ENCODE results near the gene SART1. TPM values are rescaled to one million over a fixed set of nuclear protein-coding genes. Genes with fewer than 3 reads are reported as not detected.
A peak's percentile ranks its signal among the peaks of the same experiment; 100 is the strongest.

Gene SART1
- total RNA-seq, 1 donor = 22.4 TPM

DNA sequence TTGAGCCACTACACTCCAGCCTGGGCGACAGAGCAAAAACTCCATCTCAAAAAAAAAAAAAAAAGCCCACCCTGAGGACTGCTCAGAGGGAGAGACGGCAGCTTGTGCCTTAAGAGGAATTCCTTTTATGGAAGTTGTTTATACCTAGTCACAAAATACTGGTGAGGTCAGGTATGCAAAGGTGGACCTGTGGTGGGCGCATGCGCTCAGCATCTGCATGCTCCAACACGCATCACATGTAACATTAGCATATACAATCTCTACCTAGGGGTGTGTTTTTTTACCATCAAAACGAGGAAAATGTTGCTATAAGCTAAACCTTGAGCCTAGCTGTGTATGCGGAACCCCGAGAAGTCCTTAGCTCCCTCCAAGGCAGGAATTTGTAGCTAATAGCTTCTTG lies 6.8 kb upstream of the SART1 start:
- Histone ChIP-seq H3K4me1 (ENCODE audit: insufficient read depth, low read length) (no peaks in the 10 kb centered on the region), H3K27ac (ENCODE audit: low read depth, low read length) (no peak overlapping the region), H3K79me2 (ENCODE audit: insufficient read depth, low read length) (no peaks in the 10 kb centered on the region), H2AFZ (ENCODE audit: low read length) (no peak overlapping the region), H3K36me3 (ENCODE audit: insufficient read depth, low read length) (no peaks in the 10 kb centered on the region), H3K4me3 (ENCODE audit: insufficient read depth, low read length) (no peak overlapping the region), H3K9me3 (ENCODE audit: low read depth, low read length) (no peaks in the 10 kb centered on the region), H3K4me2 (ENCODE audit: insufficient read depth, low read length) (no peak overlapping the region), H3K27me3 (ENCODE audit: insufficient read depth, low read length) (no peaks in the 10 kb centered on the region), H4K20me1 (ENCODE audit: insufficient read depth, low read length) (no peaks in the 10 kb centered on the region)
- DNase-seq (ENCODE audit: insufficient read length, low spot score, missing footprints) = no peak
- TF ChIP-seq, protein P1, sequence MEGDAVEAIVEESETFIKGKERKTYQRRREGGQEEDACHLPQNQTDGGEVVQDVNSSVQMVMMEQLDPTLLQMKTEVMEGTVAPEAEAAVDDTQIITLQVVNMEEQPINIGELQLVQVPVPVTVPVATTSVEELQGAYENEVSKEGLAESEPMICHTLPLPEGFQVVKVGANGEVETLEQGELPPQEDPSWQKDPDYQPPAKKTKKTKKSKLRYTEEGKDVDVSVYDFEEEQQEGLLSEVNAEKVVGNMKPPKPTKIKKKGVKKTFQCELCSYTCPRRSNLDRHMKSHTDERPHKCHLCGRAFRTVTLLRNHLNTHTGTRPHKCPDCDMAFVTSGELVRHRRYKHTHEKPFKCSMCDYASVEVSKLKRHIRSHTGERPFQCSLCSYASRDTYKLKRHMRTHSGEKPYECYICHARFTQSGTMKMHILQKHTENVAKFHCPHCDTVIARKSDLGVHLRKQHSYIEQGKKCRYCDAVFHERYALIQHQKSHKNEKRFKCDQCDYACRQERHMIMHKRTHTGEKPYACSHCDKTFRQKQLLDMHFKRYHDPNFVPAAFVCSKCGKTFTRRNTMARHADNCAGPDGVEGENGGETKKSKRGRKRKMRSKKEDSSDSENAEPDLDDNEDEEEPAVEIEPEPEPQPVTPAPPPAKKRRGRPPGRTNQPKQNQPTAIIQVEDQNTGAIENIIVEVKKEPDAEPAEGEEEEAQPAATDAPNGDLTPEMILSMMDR (IDR thresholded peaks at IDR 0.05; ENCODE audit: extremely low read depth, low read depth, low read length) = no peak

DNA sequence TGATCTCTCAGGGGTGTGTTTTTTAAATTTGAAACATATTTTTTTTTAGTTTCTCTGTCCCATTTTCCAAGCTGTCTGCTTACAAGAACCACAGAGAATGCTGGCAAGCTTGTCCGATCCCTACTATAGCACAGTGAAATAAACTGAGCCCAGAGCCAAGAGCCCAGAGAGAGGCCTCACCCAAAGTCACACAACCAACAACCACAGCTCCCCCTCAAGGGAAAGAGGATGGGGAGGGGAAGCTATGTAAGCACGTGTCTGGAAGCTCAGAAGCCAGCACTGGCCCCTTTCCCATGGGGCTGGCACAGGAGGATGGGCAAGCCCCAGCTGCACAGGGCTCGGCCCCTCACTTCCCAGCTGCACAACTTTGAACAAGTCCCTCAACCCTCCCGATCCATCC lies 3.2 kb upstream of the SART1 start:
- H2AFZ ChIP-seq (ENCODE audit: low read length) = no peak overlapping the region
- H3K36me3 ChIP-seq (ENCODE audit: insufficient read depth, low read length) = no peaks in the 10 kb centered on the region
- H3K79me2 ChIP-seq (ENCODE audit: insufficient read depth, low read length) = peaks cover 22% of the 10 kb centered on the region
- no peak overlapping the region for H3K4me3 ChIP-seq (ENCODE audit: insufficient read depth, low read length)
- peaks cover 11% of the 10 kb centered on the region for H3K4me1 ChIP-seq (ENCODE audit: insufficient read depth, low read length)
- no peak overlapping the region for H3K4me2 ChIP-seq (ENCODE audit: insufficient read depth, low read length)
- H3K9me3 ChIP-seq (ENCODE audit: low read depth, low read length) = no peaks in the 10 kb centered on the region
- TF ChIP-seq, protein P1 (IDR thresholded peaks at IDR 0.05; ENCODE audit: extremely low read depth, low read depth, low read length) = no peak
- peaks cover 9% of the 10 kb centered on the region for H4K20me1 ChIP-seq (ENCODE audit: insufficient read depth, low read length)
- H3K27me3 ChIP-seq (ENCODE audit: insufficient read depth, low read length) = no peaks in the 10 kb centered on the region
- no peak overlapping the region for H3K27ac ChIP-seq (ENCODE audit: low read depth, low read length)
- DNase-seq (ENCODE audit: insufficient read length, low spot score, missing footprints) = peak; percentile 58

DNA sequence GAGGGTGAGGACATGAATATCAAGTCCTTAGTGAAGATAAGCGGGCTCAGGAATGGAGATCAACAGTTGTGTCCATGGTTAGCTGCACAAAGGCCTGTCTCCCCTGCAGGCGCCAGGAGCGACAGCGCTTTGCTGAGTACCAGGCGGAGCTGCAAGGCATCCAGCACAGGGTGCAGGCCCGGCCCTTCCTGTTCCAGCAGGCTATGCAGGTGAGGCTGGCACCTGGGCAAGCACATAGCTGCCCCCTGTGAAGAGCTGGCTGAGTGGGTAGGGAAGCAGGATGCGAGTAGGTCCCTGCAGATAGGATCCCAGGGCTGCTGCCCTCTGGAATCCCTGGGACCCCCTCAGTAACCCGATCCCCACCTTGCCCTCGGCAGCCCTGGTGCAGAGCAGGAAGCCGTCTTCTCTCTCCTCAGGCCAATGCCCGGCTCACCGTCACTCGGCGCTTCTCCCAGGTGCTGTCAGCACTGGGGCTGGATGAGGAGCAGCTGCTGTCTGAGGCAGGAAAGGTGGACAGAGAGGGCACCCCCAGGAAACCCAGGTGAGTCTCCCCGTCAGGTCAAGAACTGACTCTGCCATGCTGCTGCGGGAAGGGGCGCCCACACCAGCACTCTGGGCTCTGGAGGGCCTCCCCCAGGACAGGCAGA lies 2.6 kb upstream of the SART1 start:
- Histone ChIP-seq H2AFZ (ENCODE audit: low read length) (no peak overlapping the region), H3K27ac (ENCODE audit: low read depth, low read length) (no peak overlapping the region), H3K4me3 (ENCODE audit: insufficient read depth, low read length) (no peak overlapping the region), H3K4me1 (ENCODE audit: insufficient read depth, low read length) (peaks cover 16% of the 10 kb centered on the region), H3K27me3 (ENCODE audit: insufficient read depth, low read length) (no peaks in the 10 kb centered on the region), H3K9me3 (ENCODE audit: low read depth, low read length) (no peaks in the 10 kb centered on the region), H3K79me2 (ENCODE audit: insufficient read depth, low read length) (peaks cover 28% of the 10 kb centered on the region), H4K20me1 (ENCODE audit: insufficient read depth, low read length) (peaks cover 13% of the 10 kb centered on the region), H3K4me2 (ENCODE audit: insufficient read depth, low read length) (no peak overlapping the region), H3K36me3 (ENCODE audit: insufficient read depth, low read length) (peaks cover 5% of the 10 kb centered on the region)
- DNase-seq (ENCODE audit: insufficient read length, low spot score, missing footprints) = peak; percentile 75
- TF ChIP-seq, protein P1 (IDR thresholded peaks at IDR 0.05; ENCODE audit: extremely low read depth, low read depth, low read length) = no peak

DNA sequence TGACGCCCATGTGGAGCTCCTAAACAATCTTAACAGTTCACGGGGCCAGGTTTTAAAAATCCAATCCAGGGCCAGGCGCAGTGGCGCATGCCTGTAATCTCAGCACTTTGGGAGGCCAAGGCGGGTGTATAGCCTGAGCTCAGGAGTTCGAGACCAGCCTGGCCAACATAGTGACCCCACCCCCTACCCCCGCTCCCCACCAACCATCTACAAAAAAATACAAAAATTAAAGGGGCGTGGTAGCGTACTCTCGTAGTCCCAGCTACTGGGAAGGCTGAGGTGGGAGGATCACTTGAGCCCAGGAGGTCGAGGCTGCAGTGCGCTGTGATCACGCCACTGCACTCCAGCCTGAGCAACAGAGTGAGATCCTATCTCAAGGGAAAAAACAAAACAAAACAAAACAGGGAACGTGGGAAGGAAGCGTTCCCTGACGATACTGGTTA lies 689 bp upstream of the SART1 start:
- Histone ChIP-seq H3K27me3 (ENCODE audit: insufficient read depth, low read length) (no peaks in the 10 kb centered on the region), H3K79me2 (ENCODE audit: insufficient read depth, low read length) (peaks cover 48% of the 10 kb centered on the region), H2AFZ (ENCODE audit: low read length) (peak overlapping the region; percentile 97), H3K4me1 (ENCODE audit: insufficient read depth, low read length) (peaks cover 16% of the 10 kb centered on the region), H3K27ac (ENCODE audit: low read depth, low read length) (peak overlapping the region; percentile 92), H3K9me3 (ENCODE audit: low read depth, low read length) (no peaks in the 10 kb centered on the region), H3K4me2 (ENCODE audit: insufficient read depth, low read length) (peak overlapping the region; percentile 84), H3K4me3 (ENCODE audit: insufficient read depth, low read length) (peak overlapping the region; percentile 92), H4K20me1 (ENCODE audit: insufficient read depth, low read length) (peaks cover 13% of the 10 kb centered on the region), H3K36me3 (ENCODE audit: insufficient read depth, low read length) (peaks cover 24% of the 10 kb centered on the region)
- TF ChIP-seq, protein P1 (IDR thresholded peaks at IDR 0.05; ENCODE audit: extremely low read depth, low read depth, low read length) = no peak
- no peak for DNase-seq (ENCODE audit: insufficient read length, low spot score, missing footprints)
